GM18526 (cell line): Measurements from ENCODE around the gene RIGI.

Source experiments
- POLR2A ChIP-seq: IDR thresholded peaks from 3 replicates; pipeline ENCODE4 v1.6.1; 2011; ENCODE audit not compliant: insufficient read length; ENCODE audit errors: extremely low read depth

RIGI gene

GRCh38 chr9:32550562-32551275 lies 24.7 kb upstream of the RIGI start:
- TF ChIP-seq POLR2A: peak; percentile 39

GRCh38 chr9:32550150-32550561 lies 24.2 kb upstream of the RIGI start:
- TF ChIP-seq POLR2A: no peak

DNA sequence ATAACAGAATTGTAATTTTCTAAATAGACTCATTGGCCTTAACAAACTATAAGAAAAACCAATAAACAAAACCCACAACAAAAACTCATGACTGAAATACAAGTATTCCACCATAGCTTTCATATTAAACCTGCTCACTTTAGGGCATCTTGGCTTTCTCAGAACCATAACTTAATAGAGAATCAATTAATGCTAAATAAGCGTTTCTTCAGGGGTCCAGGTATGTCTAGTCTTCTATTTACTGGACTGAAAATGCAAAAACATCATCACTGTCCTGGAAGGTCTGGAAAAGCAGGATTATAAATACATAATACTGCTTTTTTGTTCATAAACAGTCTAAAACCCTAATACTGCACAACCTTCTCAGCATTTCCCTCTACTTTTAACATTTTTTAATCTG lies 19.9 kb upstream of the RIGI start:
- TF ChIP-seq POLR2A: no peak

DNA sequence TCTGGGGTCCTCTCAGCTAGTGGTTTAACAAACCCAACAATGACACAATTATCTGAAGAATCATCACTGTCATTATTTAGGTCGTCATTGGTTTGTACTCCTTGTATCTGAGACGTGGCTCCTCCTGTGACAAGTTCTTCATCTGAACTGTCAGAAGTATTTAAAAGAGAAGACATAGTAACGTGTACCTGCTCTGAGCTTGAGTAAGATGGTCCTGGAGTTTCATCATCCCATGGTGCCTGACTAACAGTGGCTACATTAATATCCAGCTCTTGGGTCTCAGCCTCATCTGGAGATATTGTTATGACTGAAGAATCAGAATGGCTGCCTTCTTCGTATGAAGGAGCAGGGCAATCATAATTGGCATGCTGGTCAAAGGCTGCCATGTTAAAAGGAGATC lies 17.1 kb upstream of the RIGI start:
- TF ChIP-seq POLR2A: no peak

DNA sequence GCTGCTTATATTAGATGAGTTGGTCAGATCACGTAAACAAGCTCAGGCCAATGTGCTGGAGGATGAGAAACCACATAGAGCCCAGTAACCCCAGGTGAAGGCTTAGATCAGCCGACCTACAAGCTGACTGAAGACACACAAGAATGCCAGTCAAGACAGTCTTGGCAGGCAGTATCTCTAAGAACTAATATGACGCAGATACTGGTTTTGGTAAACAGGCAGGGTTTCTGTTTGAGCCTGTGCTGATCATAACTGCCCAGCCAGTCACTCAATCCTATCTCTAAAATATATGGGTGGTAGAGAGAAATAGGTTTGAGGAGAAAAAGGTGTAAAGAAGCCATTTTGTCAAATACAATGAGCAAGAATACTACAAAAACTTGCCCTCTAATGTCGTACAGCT lies 7.8 kb upstream of the RIGI start:
- no peak for TF ChIP-seq POLR2A

GRCh38 chr9:32533336-32533735 lies 7.3 kb upstream of the RIGI start:
- TF ChIP-seq POLR2A: no peak

DNA sequence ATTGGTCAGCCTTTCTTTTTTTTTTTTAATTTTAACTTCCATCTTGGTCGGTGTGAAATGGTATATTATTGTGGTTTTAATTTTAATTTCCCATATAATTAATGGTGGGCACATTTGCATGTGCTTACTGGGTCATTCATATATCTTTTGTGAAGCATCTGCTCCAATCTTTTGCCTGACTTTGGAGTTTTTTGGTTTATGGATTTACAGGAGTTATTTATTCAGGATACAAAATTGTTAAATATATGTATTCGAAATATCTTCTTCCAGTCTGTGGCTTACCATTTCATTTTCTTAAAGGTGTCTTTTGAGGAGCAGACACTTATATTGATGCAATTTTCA lies 682 bp upstream of the RIGI start:
- TF ChIP-seq POLR2A: no peak

DNA sequence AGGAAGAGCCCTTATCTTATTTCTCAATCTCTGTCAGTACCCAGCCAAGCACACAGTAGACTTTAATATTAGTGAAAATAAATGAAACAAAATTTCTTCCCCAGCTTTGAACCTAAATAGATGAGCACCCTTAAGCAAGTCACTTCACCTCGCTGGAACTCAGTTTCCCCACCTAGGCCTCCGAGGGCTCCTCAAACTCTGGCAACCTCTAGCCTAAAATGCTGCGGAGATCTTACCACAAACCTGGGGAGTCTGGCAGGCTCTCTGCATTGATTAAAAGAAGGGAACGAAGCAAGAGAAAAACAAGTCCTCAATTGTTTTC lies 326 bp downstream of the RIGI start:
- TF ChIP-seq POLR2A: no peak

DNA sequence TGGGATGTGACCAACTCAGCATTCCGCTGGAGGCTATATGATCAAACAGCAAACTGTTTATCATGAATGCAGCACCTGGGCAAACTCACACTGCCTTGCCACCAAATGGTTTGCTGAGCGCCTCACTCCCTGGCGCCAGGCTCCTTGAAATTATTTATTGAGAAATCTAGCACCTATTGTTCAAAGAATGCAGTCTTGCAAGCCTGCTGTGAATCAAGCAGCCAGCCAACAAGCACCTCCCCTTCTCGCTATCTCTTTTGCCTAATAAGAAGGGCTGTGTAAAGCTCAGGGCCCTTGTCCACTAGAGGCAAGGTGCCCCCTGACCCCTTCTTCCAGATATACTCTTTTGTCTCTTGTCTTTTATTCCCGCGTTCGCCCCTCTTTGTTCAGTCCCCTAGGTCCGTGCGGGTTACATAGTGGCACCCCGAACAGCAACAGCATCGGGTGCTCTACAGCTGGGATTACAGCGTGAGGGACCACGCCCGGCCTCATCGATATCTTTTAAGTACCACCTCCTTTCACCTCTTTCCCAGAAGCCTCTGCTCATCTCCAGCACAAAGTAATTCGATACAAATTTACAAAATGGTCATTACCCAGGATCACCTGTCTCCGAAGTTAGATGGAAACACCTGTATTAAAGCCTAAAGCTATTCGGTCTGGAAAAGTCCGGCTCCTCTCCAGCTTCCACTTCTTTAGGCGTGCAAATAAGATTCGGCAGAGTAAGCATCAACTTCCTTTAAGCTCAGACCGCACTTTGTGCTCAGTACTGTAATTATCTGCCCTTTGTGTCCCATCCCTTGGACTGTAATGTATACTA lies 896 bp downstream of the RIGI start:
- no peak for TF ChIP-seq POLR2A

DNA sequence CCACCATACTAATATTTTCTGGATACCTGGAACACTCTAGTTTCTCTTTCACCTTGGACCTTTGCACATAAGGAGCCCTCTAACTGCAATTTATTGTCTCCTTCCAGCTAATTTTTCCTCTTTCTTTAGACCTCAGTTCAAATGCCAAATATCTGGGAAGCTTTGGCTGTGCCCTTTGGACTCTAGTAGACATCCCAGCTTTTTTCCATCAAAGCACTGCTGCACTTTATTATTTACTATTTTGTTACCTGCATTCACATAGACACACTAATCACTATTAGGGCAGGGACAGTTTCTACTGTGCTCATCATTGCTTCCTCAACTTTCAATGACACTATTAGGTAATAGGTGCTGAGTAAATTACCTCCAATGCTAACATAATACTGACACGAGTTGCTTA lies 2.1 kb downstream of the RIGI start:
- no peak for TF ChIP-seq POLR2A

- TF ChIP-seq POLR2A: no peak
These were observed 7.7 kb downstream of the RIGI start for GRCh38 chr9:32518276-32518675.

DNA sequence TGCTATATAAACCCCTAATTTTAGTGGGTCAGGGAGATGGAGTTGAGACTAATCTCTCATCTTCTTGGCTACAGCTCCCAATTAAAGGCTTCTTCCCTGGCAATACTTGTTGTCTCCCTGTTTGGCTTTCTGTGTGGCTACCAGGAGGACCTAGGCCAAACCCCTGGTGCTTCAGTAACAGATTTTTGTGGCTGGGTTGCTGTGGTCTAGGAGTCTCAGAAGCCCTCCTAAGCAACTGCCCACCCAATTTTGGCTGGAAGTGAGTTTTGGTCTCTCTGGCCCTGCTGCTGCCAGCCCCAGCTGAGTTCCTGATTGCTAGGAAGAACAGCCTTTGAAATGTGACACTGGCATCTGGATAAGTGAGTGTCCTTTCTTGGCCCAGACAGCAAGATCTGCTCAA lies 9.8 kb downstream of the RIGI start:
- TF ChIP-seq POLR2A: no peak

- TF ChIP-seq POLR2A: no peak
These were observed 17.3 kb downstream of the RIGI start for GRCh38 chr9:32508728-32509127.

- TF ChIP-seq POLR2A: no peak
These were observed 23.0 kb downstream of the RIGI start for GRCh38 chr9:32503008-32503407.

GRCh38 chr9:32502464-32502863 lies 23.5 kb downstream of the RIGI start:
- no peak for TF ChIP-seq POLR2A

GRCh38 chr9:32501868-32502267 lies 24.1 kb downstream of the RIGI start:
- TF ChIP-seq POLR2A: no peak

DNA sequence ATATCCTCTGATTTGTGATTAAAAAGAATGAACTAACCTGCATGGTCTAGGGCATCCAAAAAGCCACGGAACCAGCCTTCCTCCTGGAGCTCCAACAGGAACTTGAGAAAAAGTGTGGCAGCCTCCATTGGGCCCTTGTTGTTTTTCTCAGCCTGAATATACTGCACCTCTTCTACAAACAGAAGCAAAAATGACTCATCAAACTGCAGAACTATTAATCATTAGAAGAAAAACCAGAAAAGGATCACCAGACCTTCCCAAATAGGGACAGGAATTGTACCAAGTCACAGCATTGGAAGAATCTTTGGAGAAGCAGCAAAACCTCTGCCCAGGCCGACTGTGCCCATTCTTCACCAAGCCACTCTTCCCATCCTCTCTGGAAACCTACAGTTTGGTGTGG lies 25.2 kb downstream of the RIGI start:
- TF ChIP-seq POLR2A: no peak
